Measurements from ENCODE around the gene NDST4.

DNA sequence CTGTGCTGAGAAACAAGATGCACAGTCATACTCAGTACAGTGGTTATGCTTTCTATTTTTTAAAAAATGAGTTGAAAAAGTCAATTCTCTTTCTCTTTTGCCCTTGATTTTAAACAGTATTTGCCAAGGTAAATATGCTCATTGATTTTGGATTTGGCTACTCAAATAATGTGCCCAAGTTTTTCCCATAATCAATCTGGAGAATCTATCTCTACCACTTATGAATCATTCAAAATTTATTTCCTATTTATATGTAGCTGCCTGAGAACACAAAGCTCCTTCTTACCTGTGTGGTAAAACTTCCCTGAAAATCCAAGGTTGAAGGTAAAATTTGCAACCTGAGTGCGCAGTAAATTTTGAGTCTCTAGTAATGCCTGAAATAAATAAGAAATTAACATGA lies 136.5 kb downstream of the NDST4 start:
- TF ChIP-seq POLR2A (IDR thresholded peaks at IDR 0.05), result no peak
- no peak for TF ChIP-seq CTCF (IDR thresholded peaks at IDR 0.05 in 8 of 11, conservative IDR thresholded peaks at IDR 0.05 in 3 of 11)

All from spleen (tissue), 7 donors.